PFSK-1 (cell line): ENCODE data around the gene PSKH1.

Experiments
- POLR2AphosphoS5 ChIP-seq: IDR thresholded peaks from 2 replicates; pipeline ENCODE4 v1.6.1; 2012; ENCODE audit warnings: low read depth, mild to moderate bottlenecking, control low read depth, low read length, moderate library complexity
- TAF1 ChIP-seq: IDR thresholded peaks from 2 replicates; pipeline ENCODE4 v1.6.1; 2012; ENCODE audit warnings: low read length, control low read depth, borderline replicate concordance; ENCODE audit not compliant: insufficient read depth

DNA sequence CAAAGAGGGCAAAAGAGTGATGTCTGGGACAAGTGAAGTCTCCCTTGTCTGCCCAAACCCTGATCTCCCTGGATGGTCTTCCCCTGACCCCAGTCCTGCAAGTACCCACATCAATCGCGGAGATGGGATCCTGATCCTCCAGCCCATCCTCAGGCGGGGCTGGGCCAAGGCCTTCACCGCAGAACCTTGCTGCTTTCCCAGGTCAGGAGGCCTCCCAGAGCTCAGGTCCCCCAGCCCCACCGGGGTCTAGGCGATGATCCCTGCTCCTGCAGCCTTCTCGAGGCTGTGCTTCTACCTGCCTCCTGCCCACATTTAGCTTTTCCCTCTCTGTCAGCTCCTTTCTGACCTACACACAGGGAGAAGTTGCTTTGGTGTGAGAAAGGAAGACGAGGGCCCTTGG lies 69.1 kb downstream of the PSKH1 start:
- TF ChIP-seq POLR2AphosphoS5 (no peak), TAF1 (no peak)
